Measurements from ENCODE around the gene SRGAP1. TPM values are rescaled to one million over a fixed set of nuclear protein-coding genes. Genes with fewer than 3 reads are reported as not detected.
"Not testable (repeated sequence)": the region's sequence is repeated elsewhere in the genome, so short reads cannot be mapped to it uniquely, and the experiment has no call there.

Gene SRGAP1
- total RNA-seq, 1 donor from 2014 or later = 0.07 TPM

GRCh38 chr12:64057706-64058105, 213.2 kb downstream of the SRGAP1 start:
- no peak overlapping the region for H3K27ac Mint-ChIP-seq
- no peak for DNase-seq (ENCODE audit: low spot score)
- intact Hi-C loops (cut with micrococcal nuclease) = no loop called here

GRCh38 chr12:64058541-64059265, 214.2 kb downstream of the SRGAP1 start:
- Mint-ChIP-seq H3K9me3 (no peaks in the 10 kb centered on the region), H3K27me3 (ENCODE audit: low read depth) (peaks cover 3% of the 10 kb centered on the region), H3K4me3 (ENCODE audit: low read depth) (no peak overlapping the region), H3K36me3 (ENCODE audit: low read depth) (no peaks in the 10 kb centered on the region), H3K4me1 (ENCODE audit: low read depth) (no peaks in the 10 kb centered on the region), H3K27ac (no peak overlapping the region)
- no peak for DNase-seq (ENCODE audit: low spot score)
- intact Hi-C loops (cut with micrococcal nuclease) = no loop called here

More at GRCh38 chr12:64057706-64058105, 213.2 kb downstream of the SRGAP1 start:
- Mint-ChIP-seq H3K4me1 (ENCODE audit: low read depth) (no peaks in the 10 kb centered on the region), H3K27me3 (ENCODE audit: low read depth) (no peaks in the 10 kb centered on the region), H3K4me3 (ENCODE audit: low read depth) (no peak overlapping the region), H3K36me3 (ENCODE audit: low read depth) (no peaks in the 10 kb centered on the region), H3K9me3 (no peaks in the 10 kb centered on the region)

GRCh38 chr12:64059685-64060084, 215.2 kb downstream of the SRGAP1 start:
- no peak for DNase-seq (ENCODE audit: low spot score)
- H3K9me3 Mint-ChIP-seq = no peaks in the 10 kb centered on the region
- no peak overlapping the region for H3K4me3 Mint-ChIP-seq (ENCODE audit: low read depth)
- no peaks in the 10 kb centered on the region for H3K36me3 Mint-ChIP-seq (ENCODE audit: low read depth)
- peaks cover 3% of the 10 kb centered on the region for H3K27me3 Mint-ChIP-seq (ENCODE audit: low read depth)
- no peaks in the 10 kb centered on the region for H3K4me1 Mint-ChIP-seq (ENCODE audit: low read depth)
- intact Hi-C loops (cut with micrococcal nuclease) = no loop called here
- no peak overlapping the region for H3K27ac Mint-ChIP-seq

- intact Hi-C loops (cut with micrococcal nuclease) = no loop called here
- Mint-ChIP-seq H3K4me3 (ENCODE audit: low read depth) (no peak overlapping the region), H3K36me3 (ENCODE audit: low read depth) (no peaks in the 10 kb centered on the region), H3K27ac (no peak overlapping the region), H3K4me1 (ENCODE audit: low read depth) (no peaks in the 10 kb centered on the region), H3K9me3 (no peaks in the 10 kb centered on the region), H3K27me3 (ENCODE audit: low read depth) (peaks cover 3% of the 10 kb centered on the region)
- no peak for DNase-seq (ENCODE audit: low spot score)
These were observed 217.4 kb downstream of the SRGAP1 start for GRCh38 chr12:64061868-64062375.

GRCh38 chr12:64063121-64063520, 218.6 kb downstream of the SRGAP1 start:
- DNase-seq (ENCODE audit: low spot score) = no peak
- intact Hi-C loops (cut with micrococcal nuclease) = no loop called here
- Mint-ChIP-seq H3K36me3 (ENCODE audit: low read depth) (no peaks in the 10 kb centered on the region), H3K9me3 (no peaks in the 10 kb centered on the region), H3K4me3 (ENCODE audit: low read depth) (no peak overlapping the region), H3K27me3 (ENCODE audit: low read depth) (peaks cover 3% of the 10 kb centered on the region), H3K4me1 (ENCODE audit: low read depth) (no peaks in the 10 kb centered on the region), H3K27ac (no peak overlapping the region)

GRCh38 chr12:64064240-64064639, 219.7 kb downstream of the SRGAP1 start:
- no peaks in the 10 kb centered on the region for H3K9me3 Mint-ChIP-seq
- peaks cover 3% of the 10 kb centered on the region for H3K27me3 Mint-ChIP-seq (ENCODE audit: low read depth)
- intact Hi-C loops (cut with micrococcal nuclease) = no loop called here
- no peaks in the 10 kb centered on the region for H3K4me1 Mint-ChIP-seq (ENCODE audit: low read depth)
- no peak overlapping the region for H3K27ac Mint-ChIP-seq
- no peak overlapping the region for H3K4me3 Mint-ChIP-seq (ENCODE audit: low read depth)
- H3K36me3 Mint-ChIP-seq (ENCODE audit: low read depth) = no peaks in the 10 kb centered on the region
- DNase-seq (ENCODE audit: low spot score) = no peak

GRCh38 chr12:64064706-64065105, 220.2 kb downstream of the SRGAP1 start:
- H3K27ac Mint-ChIP-seq = no peak overlapping the region
- no peak for DNase-seq (ENCODE audit: low spot score)
- peaks cover 3% of the 10 kb centered on the region for H3K27me3 Mint-ChIP-seq (ENCODE audit: low read depth)
- no peaks in the 10 kb centered on the region for H3K9me3 Mint-ChIP-seq
- no peaks in the 10 kb centered on the region for H3K36me3 Mint-ChIP-seq (ENCODE audit: low read depth)
- no peak overlapping the region for H3K4me3 Mint-ChIP-seq (ENCODE audit: low read depth)
- H3K4me1 Mint-ChIP-seq (ENCODE audit: low read depth) = no peaks in the 10 kb centered on the region
- intact Hi-C loops (cut with micrococcal nuclease) = no loop called here

- H3K36me3 Mint-ChIP-seq (ENCODE audit: low read depth) = no peaks in the 10 kb centered on the region
- intact Hi-C loops (cut with micrococcal nuclease) = no loop called here
These were observed 221.5 kb downstream of the SRGAP1 start for GRCh38 chr12:64065881-64066451.

GRCh38 chr12:64066776-64067175, 222.3 kb downstream of the SRGAP1 start:
- intact Hi-C loops (cut with micrococcal nuclease) = no loop called here
- H3K9me3 Mint-ChIP-seq = no peaks in the 10 kb centered on the region
- no peak overlapping the region for H3K4me3 Mint-ChIP-seq (ENCODE audit: low read depth)
- DNase-seq (ENCODE audit: low spot score) = no peak
- H3K4me1 Mint-ChIP-seq (ENCODE audit: low read depth) = no peaks in the 10 kb centered on the region
- H3K27me3 Mint-ChIP-seq (ENCODE audit: low read depth) = peaks cover 3% of the 10 kb centered on the region
- H3K27ac Mint-ChIP-seq = no peak overlapping the region
- no peaks in the 10 kb centered on the region for H3K36me3 Mint-ChIP-seq (ENCODE audit: low read depth)

More at GRCh38 chr12:64065881-64066451, 221.5 kb downstream of the SRGAP1 start:
- DNase-seq (ENCODE audit: low spot score) = no peak
- Mint-ChIP-seq H3K9me3 (no peaks in the 10 kb centered on the region), H3K4me3 (ENCODE audit: low read depth) (no peak overlapping the region), H3K4me1 (ENCODE audit: low read depth) (no peaks in the 10 kb centered on the region), H3K27ac (no peak overlapping the region), H3K27me3 (ENCODE audit: low read depth) (peaks cover 3% of the 10 kb centered on the region)

GRCh38 chr12:64070454-64070853, 226.0 kb downstream of the SRGAP1 start:
- no peaks in the 10 kb centered on the region for H3K36me3 Mint-ChIP-seq (ENCODE audit: low read depth)
- H3K27me3 Mint-ChIP-seq (ENCODE audit: low read depth) = no peaks in the 10 kb centered on the region
- DNase-seq (ENCODE audit: low spot score) = no peak
- H3K4me1 Mint-ChIP-seq (ENCODE audit: low read depth) = no peaks in the 10 kb centered on the region
- H3K4me3 Mint-ChIP-seq (ENCODE audit: low read depth) = no peak overlapping the region
- intact Hi-C loops (cut with micrococcal nuclease) = no loop called here
- H3K9me3 Mint-ChIP-seq = no peaks in the 10 kb centered on the region
- H3K27ac Mint-ChIP-seq = no peak overlapping the region

GRCh38 chr12:64072916-64073575, 228.5 kb downstream of the SRGAP1 start:
- Mint-ChIP-seq H3K4me3 (ENCODE audit: low read depth) (no peak overlapping the region), H3K4me1 (ENCODE audit: low read depth) (no peaks in the 10 kb centered on the region), H3K27ac (no peak overlapping the region), H3K27me3 (ENCODE audit: low read depth) (peaks cover 2% of the 10 kb centered on the region), H3K9me3 (no peaks in the 10 kb centered on the region), H3K36me3 (ENCODE audit: low read depth) (no peaks in the 10 kb centered on the region)
- DNase-seq (ENCODE audit: low spot score) = no peak
- intact Hi-C loops (cut with micrococcal nuclease) = no loop called here

GRCh38 chr12:64076565-64076964, 232.1 kb downstream of the SRGAP1 start:
- intact Hi-C loops (cut with micrococcal nuclease); H3K4me3 Mint-ChIP-seq (ENCODE audit: low read depth); H3K4me1 Mint-ChIP-seq (ENCODE audit: low read depth); H3K9me3 Mint-ChIP-seq; H3K27me3 Mint-ChIP-seq (ENCODE audit: low read depth); DNase-seq (ENCODE audit: low spot score); H3K36me3 Mint-ChIP-seq (ENCODE audit: low read depth); H3K27ac Mint-ChIP-seq: not testable (repeated sequence)

- H3K27ac Mint-ChIP-seq = no peak overlapping the region
- no peaks in the 10 kb centered on the region for H3K4me1 Mint-ChIP-seq (ENCODE audit: low read depth)
- H3K9me3 Mint-ChIP-seq = no peaks in the 10 kb centered on the region
- no peaks in the 10 kb centered on the region for H3K36me3 Mint-ChIP-seq (ENCODE audit: low read depth)
- no peak for DNase-seq (ENCODE audit: low spot score)
- intact Hi-C loops (cut with micrococcal nuclease) = no loop called here
- H3K4me3 Mint-ChIP-seq (ENCODE audit: low read depth) = no peak overlapping the region
- H3K27me3 Mint-ChIP-seq (ENCODE audit: low read depth) = peaks cover 2% of the 10 kb centered on the region
These were observed 233.4 kb downstream of the SRGAP1 start for GRCh38 chr12:64077922-64078321.
